BLaER1 (cell line): Measurements from ENCODE around the gene PLCL2.
"Not testable (repeated sequence)": the region's sequence is repeated elsewhere in the genome, so short reads cannot be mapped to it uniquely, and the experiment has no call there.

Experiments
- H3K27ac ChIP-seq: shearing (Covaris generic); formaldehyde crosslinking; 2 replicates; pipeline ENCODE4 v1.8.1; 2022
- H3K27me3 ChIP-seq: shearing (Covaris generic); formaldehyde crosslinking; 2 replicates; pipeline ENCODE4 v1.8.1; 2022
- H3K36me3 ChIP-seq: shearing (Covaris generic); formaldehyde crosslinking; 2 replicates; pipeline ENCODE4 v1.8.1; 2022
- H3K4me1 ChIP-seq: shearing (Covaris generic); formaldehyde crosslinking; 2 replicates; pipeline ENCODE4 v1.8.1; 2022
- H3K4me2 ChIP-seq: shearing (Covaris generic); formaldehyde crosslinking; 2 replicates; pipeline ENCODE4 v1.8.1; 2022
- H3K4me3 ChIP-seq: shearing (Covaris generic); formaldehyde crosslinking; 2 replicates; pipeline ENCODE4 v1.8.1; 2022
- H3K9ac ChIP-seq: shearing (Covaris generic); formaldehyde crosslinking; 2 replicates; pipeline ENCODE4 v1.8.1; 2022
- H3K9me3 ChIP-seq: shearing (Covaris generic); formaldehyde crosslinking; 2 replicates; pipeline ENCODE4 v1.8.1; 2022
- H4K20me1 ChIP-seq: shearing (Covaris generic); formaldehyde crosslinking; 2 replicates; pipeline ENCODE4 v1.8.1; 2022
- Cebpa-rat ChIP-seq: shearing (Covaris generic); IDR thresholded peaks from 2 replicates; pipeline ENCODE4 v1.8.1; 2022

PLCL2 gene

GRCh38 chr3:16978921-16979271, 94.1 kb downstream of the PLCL2 start:
- Histone ChIP-seq H3K27ac (no peak overlapping the region), H3K36me3 (no peaks in the 10 kb centered on the region), H3K9ac (no peak overlapping the region), H4K20me1 (peaks cover 12% of the 10 kb centered on the region; the same call in 1 of the 2 replicates), H3K4me2 (no peak overlapping the region), H3K9me3 (peaks cover 22% of the 10 kb centered on the region; the same call in 1 of the 2 replicates), H3K27me3 (no peaks in the 10 kb centered on the region), H3K4me1 (no peaks in the 10 kb centered on the region), H3K4me3 (no peak overlapping the region)
- TF ChIP-seq Cebpa-rat, result no peak

DNA sequence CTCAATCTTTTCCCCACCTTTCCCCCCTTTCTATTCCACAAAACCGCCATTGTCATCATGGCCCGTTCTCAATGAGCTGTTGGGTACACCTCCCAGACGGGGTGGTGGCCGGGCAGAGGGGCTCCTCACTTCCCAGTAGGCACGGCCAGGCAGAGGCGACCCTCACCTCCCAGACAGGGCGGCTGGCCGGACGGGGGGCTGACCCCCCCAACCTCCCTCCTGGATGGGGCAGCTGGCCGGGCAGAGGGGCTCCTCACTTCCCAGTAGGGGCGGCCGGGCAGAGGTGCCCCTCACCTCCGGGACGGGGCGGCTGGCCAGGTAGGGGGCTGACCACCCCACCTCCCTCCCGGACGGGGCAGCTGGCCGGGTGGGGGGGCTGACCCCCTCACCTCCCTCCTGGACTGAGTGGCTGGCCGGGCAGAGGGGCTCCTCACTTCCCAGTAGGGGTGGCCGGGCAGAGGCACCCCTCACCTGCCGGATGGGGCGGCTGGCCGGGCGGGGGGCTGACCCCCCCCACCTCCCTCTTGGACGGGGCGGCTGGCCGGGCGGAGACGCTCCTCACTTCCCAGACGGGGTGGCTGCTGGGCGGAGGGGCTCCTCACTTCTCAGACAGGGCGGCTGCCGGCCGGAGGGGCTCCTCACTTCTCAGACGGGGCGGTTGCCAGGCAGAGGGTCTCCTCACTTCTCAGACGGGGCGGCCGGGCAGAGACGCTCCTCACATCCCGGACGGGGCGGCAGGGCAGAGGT, 95.2 kb downstream of the PLCL2 start:
- peaks cover 14% of the 10 kb centered on the region; the same call in 1 of the 2 replicates for H3K9me3 ChIP-seq
- H3K27me3 ChIP-seq, H3K27ac ChIP-seq, H3K9ac ChIP-seq, H3K4me1 ChIP-seq, H3K36me3 ChIP-seq, H3K4me3 ChIP-seq, H3K4me2 ChIP-seq: not testable (repeated sequence)
- peaks cover 12% of the 10 kb centered on the region; the same call in 1 of the 2 replicates for H4K20me1 ChIP-seq

DNA sequence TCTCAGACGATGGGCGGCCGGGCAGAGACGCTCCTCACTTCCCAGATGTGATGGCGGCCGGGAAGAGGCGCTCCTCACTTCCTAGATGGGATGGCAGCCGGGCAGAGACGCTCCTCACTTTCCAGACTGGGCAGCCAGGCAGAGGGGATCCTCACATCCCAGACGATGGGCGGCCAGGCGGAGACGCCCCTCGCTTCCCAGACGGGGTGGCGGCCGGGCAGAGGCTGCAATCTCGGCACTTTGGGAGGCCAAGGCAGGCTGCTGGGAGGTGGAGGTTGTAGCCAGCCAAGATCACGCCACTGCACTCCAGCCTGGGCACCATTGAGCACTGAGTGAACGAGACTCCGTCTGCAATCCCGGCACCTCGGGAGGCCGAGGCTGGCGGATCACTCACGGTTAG, 95.8 kb downstream of the PLCL2 start:
- not testable (repeated sequence) for H3K4me3 ChIP-seq, H3K4me1 ChIP-seq, H4K20me1 ChIP-seq, H3K9ac ChIP-seq, H3K27me3 ChIP-seq, H3K4me2 ChIP-seq, H3K36me3 ChIP-seq, H3K27ac ChIP-seq
- peaks cover 13% of the 10 kb centered on the region; the same call in 1 of the 2 replicates for H3K9me3 ChIP-seq

DNA sequence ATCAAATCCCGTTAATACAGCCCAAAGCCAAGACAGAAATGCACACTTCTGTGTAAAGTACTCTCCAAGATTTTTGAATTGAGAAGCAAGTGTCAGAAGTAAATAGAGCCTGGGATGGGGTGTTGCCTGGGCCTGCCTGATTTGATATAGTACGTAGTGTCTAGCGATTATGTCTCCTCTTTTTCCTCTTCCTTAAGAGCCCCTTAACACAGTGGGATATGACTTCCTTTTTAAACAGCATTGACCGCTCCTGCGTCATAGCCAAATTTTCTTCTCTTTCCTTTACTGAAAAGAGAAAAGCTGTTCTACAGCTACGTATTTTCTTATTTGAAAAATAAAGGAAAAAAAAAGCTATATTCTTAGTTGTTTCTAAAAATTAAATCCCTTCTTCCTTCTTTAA, 97.7 kb downstream of the PLCL2 start:
- H3K4me1 ChIP-seq, result no peaks in the 10 kb centered on the region
- H3K9ac ChIP-seq, result no peak overlapping the region
- H3K4me3 ChIP-seq, result no peak overlapping the region
- no peak overlapping the region for H3K4me2 ChIP-seq
- H4K20me1 ChIP-seq, result peaks cover 13% of the 10 kb centered on the region; the same call in 1 of the 2 replicates
- H3K27ac ChIP-seq, result no peak overlapping the region
- peaks cover 17% of the 10 kb centered on the region; the same call in 1 of the 2 replicates for H3K9me3 ChIP-seq
- TF ChIP-seq Cebpa-rat, result no peak
- H3K27me3 ChIP-seq, result no peaks in the 10 kb centered on the region
- no peaks in the 10 kb centered on the region for H3K36me3 ChIP-seq

DNA sequence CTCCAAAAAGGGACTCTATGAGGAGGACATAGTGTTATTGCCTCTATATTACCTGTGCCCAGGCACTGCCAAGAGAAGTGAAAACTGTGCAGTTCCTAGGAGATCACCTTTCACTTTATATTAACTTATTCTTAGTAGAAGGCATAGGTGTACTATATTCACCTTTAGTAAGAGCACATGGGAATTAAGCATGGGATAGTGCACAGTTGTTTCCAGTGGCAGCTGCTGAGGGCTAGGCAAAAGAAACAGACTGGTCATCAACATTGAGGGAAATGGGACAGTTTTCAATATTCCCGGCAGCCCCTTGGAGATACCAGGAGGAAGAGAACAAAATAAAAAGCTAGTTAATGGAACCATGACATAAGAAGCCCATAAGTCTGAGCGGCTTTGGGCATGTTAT, 100.9 kb downstream of the PLCL2 start:
- Histone ChIP-seq H4K20me1 (peaks cover 13% of the 10 kb centered on the region; the same call in 1 of the 2 replicates), H3K9me3 (0 out of 2 replicates have a peak, but pooled peaks cover 4% of the 10 kb centered on the region), H3K4me3 (no peak overlapping the region), H3K36me3 (no peaks in the 10 kb centered on the region), H3K27ac (no peak overlapping the region), H3K9ac (no peak overlapping the region), H3K4me1 (no peaks in the 10 kb centered on the region), H3K27me3 (no peaks in the 10 kb centered on the region), H3K4me2 (no peak overlapping the region)
- TF ChIP-seq Cebpa-rat, result no peak

DNA sequence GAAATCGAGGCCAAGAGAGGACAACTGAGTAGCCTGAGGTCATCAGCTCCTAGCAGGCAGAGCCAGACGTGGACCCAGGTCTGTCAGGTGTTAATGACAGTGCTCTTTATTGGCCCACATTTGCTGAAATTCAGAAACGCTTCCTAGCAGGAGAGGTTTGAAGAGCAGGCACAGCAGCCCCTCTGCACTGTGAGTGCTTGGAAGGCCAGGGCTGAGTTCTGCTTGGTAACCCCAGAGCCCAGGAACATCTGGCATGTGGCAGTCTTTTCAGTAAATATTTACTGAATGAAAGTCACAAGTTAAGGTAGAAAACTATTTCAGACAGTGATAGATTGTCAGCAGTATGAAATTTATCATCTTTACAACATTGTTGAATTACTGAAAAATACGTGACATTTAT, 102.4 kb downstream of the PLCL2 start:
- TF ChIP-seq Cebpa-rat, result no peak
- peaks cover 22% of the 10 kb centered on the region; the same call in 1 of the 2 replicates for H4K20me1 ChIP-seq
- H3K9ac ChIP-seq, result no peak overlapping the region
- no peaks in the 10 kb centered on the region for H3K27me3 ChIP-seq
- H3K9me3 ChIP-seq, result 0 out of 2 replicates have a peak, but pooled peaks cover 4% of the 10 kb centered on the region
- H3K36me3 ChIP-seq, result no peaks in the 10 kb centered on the region
- H3K4me2 ChIP-seq, result no peak overlapping the region
- no peaks in the 10 kb centered on the region for H3K4me1 ChIP-seq
- H3K4me3 ChIP-seq, result no peak overlapping the region
- no peak overlapping the region for H3K27ac ChIP-seq

GRCh38 chr3:16990163-16990562, 105.4 kb downstream of the PLCL2 start:
- H3K4me2 ChIP-seq, result no peak overlapping the region
- no peak for TF ChIP-seq Cebpa-rat
- no peak overlapping the region for H3K9ac ChIP-seq
- no peak overlapping the region for H3K4me3 ChIP-seq
- H3K9me3 ChIP-seq, result 0 out of 2 replicates have a peak, but pooled peaks cover 4% of the 10 kb centered on the region
- H3K27ac ChIP-seq, result no peak overlapping the region
- no peaks in the 10 kb centered on the region for H3K4me1 ChIP-seq
- no peaks in the 10 kb centered on the region for H3K36me3 ChIP-seq
- peaks cover 36% of the 10 kb centered on the region; the same call in 1 of the 2 replicates for H4K20me1 ChIP-seq
- H3K27me3 ChIP-seq, result no peaks in the 10 kb centered on the region

GRCh38 chr3:16992198-16992597, 107.4 kb downstream of the PLCL2 start:
- TF ChIP-seq Cebpa-rat, result no peak
- H4K20me1 ChIP-seq, result peaks cover 35% of the 10 kb centered on the region; the same call in 1 of the 2 replicates
- peaks cover 6% of the 10 kb centered on the region for H3K4me1 ChIP-seq
- H3K4me2 ChIP-seq, result no peak overlapping the region
- no peak overlapping the region for H3K9ac ChIP-seq
- no peak overlapping the region for H3K27ac ChIP-seq
- H3K27me3 ChIP-seq, result no peaks in the 10 kb centered on the region
- no peaks in the 10 kb centered on the region for H3K36me3 ChIP-seq
- no peak overlapping the region for H3K4me3 ChIP-seq
- H3K9me3 ChIP-seq, result 0 out of 2 replicates have a peak, but pooled peaks cover under 1% of the 10 kb centered on the region

- TF ChIP-seq Cebpa-rat, result no peak; the same call in 1 of the 2 replicates
- Histone ChIP-seq H3K9me3 (no peaks in the 10 kb centered on the region), H3K4me2 (no peak overlapping the region)
Observed at GRCh38 chr3:16993227-16993626, 108.5 kb downstream of the PLCL2 start.

GRCh38 chr3:16994854-16995525, 110.2 kb downstream of the PLCL2 start:
- Histone ChIP-seq H3K36me3 (no peaks in the 10 kb centered on the region), H4K20me1 (peaks cover 41% of the 10 kb centered on the region; the same call in 1 of the 2 replicates), H3K4me3 (no peak overlapping the region), H3K4me1 (peaks cover 6% of the 10 kb centered on the region), H3K9me3 (no peaks in the 10 kb centered on the region), H3K27ac (no peak overlapping the region), H3K27me3 (no peaks in the 10 kb centered on the region), H3K4me2 (no peak overlapping the region), H3K9ac (no peak overlapping the region)
- TF ChIP-seq Cebpa-rat, result no peak

More at GRCh38 chr3:16993227-16993626, 108.5 kb downstream of the PLCL2 start:
- no peak overlapping the region for H3K4me3 ChIP-seq
- no peaks in the 10 kb centered on the region for H3K36me3 ChIP-seq
- no peaks in the 10 kb centered on the region for H3K27me3 ChIP-seq
- H3K9ac ChIP-seq, result no peak overlapping the region
- peaks cover 33% of the 10 kb centered on the region; the same call in 1 of the 2 replicates for H4K20me1 ChIP-seq
- H3K4me1 ChIP-seq, result peaks cover 6% of the 10 kb centered on the region
- H3K27ac ChIP-seq, result no peak overlapping the region
